ENCODE measurements around the gene KASH5.

Gene KASH5

DNA sequence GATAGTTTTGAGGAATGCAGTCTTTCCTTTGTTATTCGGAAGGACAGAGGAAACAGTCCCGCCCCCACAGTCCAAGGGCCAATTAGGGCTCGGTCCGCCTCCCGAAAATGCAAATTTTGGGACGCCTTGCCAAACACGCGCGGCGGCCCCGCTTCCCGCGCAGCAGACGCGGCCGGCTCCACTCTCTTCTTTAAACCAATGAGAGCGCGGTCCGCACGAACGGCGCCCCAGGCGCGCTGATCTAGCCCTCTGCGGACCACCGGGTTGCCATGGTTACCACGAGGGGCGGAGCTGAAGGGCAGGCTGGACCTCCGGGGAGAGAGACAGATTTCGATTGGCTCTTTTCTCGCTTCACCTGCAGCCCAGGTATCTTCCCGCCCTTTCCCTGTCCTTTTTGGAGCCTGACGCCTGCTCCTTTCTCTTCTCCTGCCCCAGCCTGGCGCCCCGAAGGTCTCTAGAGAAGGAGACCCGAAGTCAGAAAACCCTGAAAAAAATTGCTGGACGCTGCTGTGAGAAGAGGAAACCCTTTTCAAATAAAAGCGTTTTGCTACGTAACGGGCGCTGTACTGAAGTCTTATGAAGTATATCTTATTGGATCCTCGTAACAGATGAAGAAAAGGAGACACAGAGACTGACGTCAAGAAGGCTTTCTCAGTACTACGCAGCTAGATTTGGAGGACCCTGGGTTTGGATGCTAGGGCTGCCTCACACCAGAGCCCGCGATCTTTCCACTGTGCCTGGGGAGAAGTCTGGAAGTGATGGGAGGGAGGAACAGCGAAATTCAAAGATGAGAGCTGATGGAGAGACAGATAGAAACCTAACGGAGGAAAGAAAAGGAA is 33.2 kb downstream of the KASH5 start:
- DNase-seq (ENCODE audit: low spot score) = peak; percentile 76

DNA sequence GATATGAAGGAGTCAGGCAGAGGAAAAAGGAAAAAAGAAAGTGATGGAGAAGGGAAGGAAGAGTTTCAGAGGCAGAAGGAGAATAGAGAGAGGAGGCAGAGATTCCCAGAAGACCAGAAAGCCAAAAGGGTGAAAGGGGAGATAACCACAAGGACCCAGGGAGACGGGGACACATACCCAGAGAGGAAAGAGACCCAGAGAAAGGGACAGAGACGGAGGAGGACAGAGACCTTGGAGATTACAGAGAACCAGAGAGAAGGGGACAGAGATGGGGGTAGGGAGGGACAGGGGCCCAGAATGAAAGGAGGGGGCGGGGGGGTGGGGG is 33.8 kb downstream of the KASH5 start:
- no peak for DNase-seq (ENCODE audit: low spot score)

DNA sequence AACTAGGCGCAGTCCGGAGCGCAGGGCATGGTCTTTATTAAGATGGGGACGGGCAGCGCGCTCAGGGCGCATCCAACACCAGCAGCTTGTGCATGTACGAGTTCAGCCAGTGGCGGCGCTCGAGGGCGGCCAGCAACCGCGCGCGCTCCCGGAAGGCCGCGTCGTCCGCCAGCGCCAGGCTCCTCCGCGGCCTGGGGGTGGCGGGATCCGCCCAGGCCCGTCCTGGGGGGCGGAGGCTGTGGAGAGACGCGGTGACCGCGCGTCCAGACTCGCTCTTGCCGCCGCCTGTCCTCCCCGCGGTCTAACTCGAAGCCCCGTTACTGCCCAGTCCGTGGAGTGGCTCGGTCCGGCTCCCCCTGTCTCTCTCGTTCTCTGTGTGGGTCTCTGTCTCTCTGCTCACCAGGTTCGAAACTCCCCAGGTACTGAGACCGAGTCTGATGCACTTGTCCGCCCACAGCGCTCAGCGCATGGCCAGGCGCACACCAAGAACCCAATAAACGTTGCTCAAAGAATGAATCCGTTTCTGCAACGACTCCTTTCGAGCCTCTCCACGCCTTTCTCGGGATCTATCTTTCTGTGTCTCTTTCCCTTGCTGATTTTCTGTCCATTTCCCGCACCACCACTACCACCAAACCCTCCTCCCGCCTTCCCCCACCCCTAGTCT is 34.5 kb downstream of the KASH5 start:
- DNase-seq (ENCODE audit: low spot score) = peak; percentile 84

DNA sequence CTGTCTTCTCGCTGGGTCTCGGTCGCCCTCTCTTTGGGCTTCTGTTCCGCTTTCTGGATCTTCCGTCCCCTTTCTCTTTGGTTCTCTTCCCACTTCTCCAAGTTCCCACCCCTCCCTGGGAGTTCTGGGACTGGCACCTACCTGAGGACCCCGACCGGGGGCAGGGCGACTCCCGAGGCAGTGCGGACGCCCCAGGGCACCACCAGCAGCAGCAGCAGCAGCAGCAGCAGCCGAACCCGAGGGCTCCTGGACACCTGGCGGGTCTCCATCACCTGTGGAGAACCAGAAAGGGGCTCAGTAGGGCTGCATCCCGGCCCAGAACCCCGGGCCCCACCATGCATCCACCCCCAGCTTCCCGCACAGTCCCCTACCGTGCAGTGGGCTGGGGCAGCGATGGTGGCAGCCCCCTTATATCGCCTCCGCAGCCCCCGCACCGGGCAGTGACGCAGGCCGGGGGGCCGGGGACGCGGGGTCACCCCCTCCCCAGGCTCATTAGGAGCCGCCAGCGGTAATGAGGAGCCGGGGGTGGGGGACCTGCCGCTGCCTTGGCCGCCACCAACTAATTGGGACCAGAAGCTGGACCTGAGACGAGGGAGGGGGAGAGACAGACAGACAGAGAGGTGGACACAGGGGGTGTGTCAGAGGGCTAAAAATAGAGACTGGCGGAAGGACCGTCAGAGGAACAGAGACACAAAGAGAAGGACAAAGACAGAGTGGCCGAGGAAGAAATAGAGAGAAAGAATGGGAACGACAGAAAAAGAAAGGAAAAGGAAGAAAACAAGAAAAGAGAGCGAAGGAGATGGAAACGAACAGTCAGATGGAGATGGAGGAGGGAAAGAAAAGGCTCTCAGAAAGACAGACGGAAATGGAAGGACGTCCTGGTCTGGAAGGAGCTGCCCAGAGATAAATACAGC is 35.3 kb downstream of the KASH5 start, which contains the start of gene PTH2:
PTH2 (minus strand) TSS at position 371 of the 914 bp plus-strand sequence; CDS start at position 269, 102 bp downstream.
- no peak for DNase-seq (ENCODE audit: low spot score)

DNA sequence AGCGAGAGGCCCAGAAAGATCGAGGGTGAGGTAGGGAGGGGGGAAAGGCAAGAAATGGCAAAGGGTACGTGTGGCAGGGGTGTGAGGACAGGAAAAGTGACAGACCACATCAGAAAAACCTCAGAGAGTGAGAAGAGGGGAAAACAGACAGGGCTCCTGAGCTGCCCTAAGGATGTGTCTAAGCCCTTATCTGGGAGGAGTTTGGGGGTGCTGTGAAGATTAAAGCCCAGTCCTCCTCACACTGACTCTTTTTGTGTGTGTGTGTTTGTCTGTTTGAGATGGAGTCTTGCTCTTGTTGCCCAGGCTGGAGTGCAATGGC is 35.9 kb downstream of the KASH5 start:
- DNase-seq (ENCODE audit: low spot score) = no peak

DNA sequence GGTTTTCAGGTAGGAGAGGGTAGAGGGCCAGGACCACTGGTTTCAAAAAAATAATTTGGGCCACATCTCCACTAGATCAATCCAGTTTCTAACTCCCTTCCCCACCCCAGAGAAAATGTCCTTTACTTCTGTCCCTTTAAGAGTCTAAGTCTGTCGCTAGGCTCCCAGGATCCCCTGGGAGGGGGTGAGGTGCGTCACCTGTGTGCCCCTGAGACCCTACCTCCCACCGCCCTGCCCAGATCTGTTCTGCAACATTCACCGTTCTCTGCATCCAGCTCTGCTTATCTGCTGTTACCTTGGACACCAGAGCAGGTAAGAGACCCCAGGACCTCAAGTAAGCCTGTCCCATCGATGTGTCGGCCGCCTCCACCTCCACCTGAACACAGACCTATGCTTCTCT is 37.1 kb downstream of the KASH5 start, which contains the start of gene GFY:
GFY (plus strand) TSS at position 211 of the 400 bp plus-strand sequence. CDS start 1,043 bp downstream, outside the sequence.
- DNase-seq (ENCODE audit: low spot score) = no peak

DNA sequence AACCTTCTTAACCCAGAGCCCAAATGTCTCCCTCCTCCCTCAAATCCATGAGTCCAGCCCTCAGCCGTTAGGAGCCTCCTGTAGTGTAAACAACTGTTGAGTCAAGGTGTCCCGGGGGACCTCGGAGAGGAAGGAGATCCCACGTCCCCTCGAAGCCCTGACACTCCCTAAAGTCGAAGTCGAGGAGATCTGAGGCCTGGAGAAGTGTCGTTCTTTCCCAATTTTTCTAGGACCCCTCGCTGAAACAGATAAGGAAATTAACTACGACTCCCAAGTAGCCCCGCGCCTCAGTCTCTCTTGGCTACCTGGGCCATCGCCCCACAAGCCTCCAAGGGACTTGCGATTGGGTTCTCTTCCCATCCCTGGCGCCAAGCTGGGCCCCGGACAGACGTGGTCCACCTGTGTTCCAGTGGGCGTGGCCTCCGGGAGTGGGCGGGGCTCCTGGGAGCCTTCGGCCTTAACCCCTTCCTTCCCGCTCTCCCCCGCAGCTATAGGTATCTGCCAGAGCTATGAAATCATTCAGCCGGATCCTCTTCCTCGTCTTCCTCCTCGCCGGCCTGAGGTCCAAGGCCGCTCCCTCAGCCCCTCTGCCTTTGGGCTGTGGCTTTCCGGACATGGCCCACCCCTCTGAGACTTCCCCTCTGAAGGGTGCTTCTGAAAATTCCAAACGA is 38.0 kb downstream of the KASH5 start:
- no peak for DNase-seq (ENCODE audit: low spot score)

DNA sequence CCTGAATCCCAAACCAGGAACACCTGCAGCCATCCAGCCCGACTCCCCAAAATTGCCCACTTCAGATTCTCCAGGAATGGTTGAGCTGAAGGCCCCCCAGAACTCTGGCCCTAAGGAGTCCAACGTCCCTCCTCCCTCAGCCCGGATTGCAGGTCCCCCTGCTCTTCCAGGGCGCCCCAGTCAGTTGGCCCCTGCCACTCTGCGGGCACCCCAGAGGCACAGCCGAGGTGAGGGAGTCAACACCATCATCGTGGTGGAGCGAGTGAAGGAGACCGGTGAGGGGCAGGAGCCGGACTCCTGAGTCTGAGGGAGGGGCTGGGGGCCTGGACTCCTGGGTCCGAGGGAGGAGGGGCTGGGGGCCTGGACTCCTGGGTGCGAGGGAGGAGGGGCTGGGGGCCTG is 39.3 kb downstream of the KASH5 start:
- DNase-seq (ENCODE audit: low spot score) = no peak

DNA sequence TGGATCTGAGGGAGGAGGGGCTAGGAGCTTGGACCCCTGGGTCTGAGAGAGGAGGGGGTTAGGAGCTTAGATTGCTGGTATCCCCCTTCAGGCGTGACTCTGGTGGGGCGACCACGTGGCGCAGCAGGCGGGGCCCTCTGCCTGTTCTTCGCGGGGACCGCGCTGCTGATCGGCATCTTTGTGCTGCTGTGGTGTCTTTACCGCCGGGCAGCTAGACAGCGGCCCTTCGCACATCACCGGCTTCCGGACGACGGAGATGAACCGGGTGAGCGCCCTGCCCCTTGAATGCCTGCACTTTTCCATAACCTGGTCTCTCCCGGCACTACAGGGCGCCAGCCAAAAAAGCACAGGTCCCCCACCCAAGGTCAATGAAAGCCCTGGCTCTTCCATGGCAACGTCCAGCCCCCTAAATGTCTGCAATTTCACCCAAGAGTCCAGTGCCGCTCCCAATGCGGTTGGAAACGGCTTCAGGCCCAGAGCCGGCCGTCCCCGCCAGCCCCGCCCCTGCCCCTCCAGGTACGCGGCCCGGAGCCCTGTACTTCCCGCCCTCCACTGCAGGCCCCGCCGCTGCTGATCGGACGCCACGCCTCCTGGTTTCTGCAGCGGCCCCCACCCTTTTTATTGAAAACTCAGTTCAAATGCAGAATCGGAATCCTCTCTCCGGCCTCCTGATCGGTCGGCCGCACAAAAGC is 40.0 kb downstream of the KASH5 start:
- DNase-seq (ENCODE audit: low spot score) = no peak

DNA sequence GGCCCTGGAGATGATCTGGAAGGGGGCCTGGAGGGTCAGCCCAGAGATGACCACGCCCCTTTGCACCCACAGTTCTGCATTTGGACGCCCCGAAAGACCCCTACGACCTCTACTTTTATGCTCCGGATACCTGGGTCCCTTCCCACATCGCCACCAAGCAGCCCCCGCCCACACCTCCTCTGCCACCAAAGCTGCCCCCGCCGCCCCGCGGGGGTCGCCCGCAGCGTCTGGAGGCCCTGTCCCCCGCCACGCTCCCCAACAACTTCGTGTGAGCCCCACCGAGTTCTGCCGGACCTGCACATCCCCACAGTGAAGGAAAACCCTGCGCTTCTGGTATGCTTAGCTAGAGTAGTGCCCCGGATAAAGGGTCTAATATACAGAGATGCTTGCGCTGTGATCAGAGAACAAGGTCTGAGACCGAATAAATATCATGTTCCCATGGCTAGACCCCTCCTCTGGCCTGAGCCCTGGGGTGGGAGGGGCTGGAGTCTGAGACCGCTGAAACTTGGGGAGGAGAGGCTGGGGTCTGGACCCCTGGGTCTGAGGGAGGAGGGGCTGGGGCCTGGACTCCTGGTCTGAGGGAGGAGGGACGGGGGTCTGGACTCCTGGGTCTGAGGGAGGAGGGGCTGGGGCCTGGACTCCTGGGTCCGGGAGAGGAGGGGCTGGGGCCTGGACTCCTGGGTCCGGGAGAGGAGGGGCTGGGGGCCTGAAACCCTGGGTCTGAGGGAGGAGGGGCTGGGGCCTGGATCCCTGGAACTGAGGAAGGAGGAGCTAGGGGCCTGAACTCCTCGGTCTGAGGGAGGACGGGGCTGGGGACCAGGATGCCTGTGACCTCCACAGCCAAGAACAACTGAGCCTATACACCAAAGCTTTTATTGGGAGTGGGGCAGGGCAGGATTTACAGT is 40.8 kb downstream of the KASH5 start:
- DNase-seq (ENCODE audit: low spot score) = no peak

DNA sequence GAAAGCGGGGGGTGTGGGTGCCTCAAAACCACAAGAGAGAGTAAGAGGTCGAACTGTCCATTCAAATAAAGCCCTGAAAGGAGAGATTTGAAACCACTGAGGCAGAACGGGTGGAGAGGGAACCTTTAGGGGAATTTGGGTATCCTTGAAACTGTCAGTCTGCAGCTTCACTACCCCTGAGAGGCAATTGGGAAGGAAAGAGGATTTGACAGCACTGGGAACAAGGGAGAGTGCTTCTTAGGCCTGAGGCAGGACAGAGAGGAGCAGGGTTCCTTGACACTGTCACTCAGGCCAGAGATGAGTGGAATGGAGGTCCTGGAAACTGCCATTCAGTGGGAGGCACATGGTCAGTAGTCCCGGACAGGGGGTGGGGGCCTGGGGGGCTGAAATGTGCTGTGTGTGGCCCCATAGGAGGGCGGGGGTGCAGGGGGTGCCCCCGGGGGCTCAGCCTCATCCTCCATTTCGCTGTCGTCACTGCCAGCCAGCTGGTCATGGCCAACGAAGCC is 42.2 kb downstream of the KASH5 start:
- no peak for DNase-seq (ENCODE audit: low spot score)

DNA sequence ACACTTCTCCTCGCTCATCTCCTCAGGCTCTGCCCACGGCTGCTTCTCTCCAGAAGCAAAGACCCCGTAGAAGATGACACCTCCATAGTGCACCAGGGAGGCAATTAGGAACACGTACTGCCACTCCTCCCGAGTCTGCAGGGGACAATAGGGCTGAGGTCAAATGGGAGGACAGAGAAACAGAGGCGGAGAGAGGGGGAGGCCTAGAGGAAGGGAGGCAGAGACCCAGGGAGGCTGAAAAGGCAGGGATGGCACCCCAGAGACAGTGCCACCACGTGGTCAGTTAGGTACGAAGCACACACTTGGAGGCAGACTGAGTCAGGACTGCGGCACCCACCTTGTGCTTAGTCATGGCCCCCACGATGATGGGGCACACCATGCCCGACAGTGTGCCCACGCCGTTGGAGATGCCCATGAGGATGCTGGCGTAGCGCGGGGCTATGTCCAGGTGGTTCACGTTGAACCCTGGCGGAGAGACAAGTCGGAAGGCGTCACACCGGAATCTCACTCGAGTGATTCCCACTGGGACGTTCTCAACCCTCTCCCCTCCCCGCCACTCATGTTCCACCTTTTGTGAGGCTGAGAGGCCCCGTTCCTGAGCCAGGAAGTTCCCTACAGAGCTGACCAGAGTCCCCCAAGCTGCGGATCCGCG is 42.8 kb downstream of the KASH5 start:
- peak; percentile 63 for DNase-seq (ENCODE audit: low spot score)

DNA sequence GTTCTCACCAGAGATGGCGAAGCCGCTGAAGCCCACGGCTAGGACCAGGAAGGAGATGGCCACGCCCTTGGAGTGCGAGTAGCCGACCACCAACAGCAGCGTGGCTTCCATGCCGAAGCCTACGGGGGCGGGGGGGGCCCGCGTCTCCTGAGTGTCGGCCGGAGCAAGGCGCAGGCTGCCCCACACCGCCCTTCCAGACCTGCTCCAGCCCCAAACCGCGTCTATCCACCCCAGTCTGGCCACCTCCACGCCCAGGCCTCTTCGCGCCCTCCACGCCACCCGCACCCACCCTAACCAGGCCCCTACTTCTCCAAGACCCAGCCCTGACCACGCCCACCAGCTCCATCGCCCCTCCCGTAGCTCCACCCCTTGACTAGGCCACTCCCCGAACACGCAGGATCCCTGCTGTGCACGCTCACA is 43.3 kb downstream of the KASH5 start:
- no peak for DNase-seq (ENCODE audit: low spot score)

DNA sequence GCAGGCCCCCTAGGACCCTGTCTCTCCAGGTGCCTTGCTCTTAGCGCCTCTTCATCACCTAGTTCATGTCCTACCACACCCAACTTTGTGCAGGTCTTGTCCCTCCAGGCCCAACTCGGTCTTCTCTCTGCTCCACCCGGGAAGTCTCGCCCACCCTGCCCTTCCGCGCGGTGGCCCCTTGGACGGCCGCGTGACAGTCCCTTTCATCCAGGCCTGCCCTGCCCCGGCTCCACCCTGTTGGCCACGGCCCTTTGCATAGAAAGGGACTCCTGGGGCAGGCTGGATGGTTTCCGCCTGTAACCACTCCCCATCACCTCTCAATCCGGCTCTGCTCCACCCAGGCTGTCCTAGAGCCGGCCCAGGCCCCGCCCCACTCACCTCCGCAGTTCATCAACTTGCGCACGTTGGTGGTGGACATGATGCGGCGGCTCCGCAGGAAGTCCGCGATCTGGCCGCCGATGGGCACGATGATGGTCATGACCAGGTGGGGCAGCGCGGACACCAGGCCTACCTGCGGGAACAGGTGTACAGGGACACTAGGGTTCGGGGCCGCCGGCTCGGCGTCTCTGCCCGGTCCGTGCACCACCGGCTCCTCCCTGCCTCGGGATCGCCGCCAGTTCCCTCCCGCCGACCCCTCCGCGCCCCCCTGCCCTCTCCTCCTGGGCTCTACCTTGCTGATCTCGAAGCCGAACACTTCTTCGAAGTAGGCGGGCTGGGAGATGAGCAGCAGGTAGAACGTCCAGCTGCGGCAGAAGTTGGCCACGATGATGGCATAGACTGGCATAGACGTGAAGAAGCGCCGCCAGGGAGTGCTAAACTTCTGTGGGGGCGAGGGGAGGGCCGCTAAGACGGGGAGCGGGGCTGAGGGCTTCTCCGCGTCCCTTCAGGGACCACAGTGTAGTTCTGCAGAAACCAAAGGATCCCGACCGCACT is 44.4 kb downstream of the KASH5 start:
- DNase-seq (ENCODE audit: low spot score) = no peak

DNA sequence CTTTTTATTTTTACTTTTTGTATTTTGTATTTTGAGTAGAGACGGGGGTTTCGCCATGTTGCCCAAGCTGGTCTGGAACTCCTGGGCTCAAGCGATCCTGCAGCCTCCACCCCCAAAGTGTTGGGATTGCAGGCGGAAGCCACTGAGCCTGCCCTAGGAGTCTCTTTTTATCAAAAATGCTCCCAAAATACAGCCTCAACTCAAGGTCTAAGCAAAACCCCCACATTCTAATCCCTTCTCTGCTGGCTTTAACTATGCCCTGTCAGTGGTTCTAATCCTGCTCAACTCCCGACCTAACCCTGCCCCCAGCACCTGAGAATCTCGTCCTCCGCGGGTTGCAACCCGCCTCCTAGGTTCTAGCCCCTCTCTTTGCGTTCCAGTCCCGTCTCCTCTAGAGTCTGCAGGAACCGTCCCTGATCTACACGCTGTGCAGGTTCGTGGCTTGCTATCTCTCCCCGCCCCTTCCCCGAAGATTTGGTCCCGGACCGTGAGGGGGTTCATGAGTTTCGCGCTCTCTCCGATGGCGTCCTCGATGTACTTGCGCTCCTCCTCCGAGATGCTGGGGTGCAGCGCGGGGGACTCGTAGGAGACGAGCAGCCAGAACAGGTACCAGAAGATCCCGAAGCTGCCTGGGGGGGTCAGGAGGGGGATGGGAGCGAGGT is 45.3 kb downstream of the KASH5 start:
- no peak for DNase-seq (ENCODE audit: low spot score)

DNA sequence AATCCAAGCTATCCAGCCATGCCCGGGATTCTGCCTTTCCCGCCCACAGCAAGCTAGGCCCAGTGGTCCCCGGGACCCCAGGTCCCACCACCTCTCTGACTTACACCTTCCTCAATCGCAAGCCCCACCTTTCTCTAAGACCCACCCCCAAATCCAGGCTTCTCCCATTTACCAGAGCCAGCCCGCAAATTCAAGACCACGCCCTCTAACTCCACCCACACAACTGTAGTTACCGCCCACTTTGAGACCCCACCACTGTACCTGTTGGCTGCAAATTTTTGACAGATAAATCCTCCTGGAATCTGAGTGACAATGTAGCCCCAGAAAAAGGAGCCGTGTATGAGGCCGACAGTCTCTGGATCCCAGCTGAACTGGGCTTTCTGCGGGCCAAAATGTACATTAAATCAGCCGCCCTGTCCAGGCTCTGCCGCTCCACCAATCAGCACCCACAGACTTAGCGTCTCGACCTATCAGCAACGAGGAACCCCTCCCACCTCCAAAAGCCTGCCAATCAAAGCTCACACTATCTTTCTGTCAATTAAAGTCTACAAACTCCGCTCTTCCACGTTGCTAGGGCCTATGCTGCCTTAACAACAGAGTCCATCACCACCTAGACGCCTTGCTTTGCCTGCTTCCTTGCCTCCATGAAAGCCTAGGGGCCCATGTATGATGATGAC is 47.0 kb downstream of the KASH5 start:
- DNase-seq (ENCODE audit: low spot score) = no peak

DNA sequence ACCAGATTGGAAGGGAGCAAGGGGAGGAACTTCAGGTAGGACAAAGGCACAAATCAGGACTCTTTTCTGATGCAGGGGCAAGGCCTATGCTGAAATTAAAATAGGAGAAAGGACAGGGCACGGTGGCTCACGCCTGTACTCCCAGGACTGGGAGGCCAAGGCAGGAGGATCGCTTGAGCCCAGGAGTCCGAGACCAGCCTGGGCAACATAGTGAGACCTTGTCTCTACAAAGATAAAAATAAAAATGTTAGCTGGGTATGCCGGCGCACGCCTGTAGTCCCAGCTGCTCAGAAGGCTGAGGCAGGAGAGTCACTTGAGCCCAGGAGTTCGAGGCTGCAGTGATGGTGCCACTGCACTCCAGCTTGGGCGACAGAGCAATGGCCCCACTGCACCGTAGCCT is 47.6 kb downstream of the KASH5 start:
- no peak for DNase-seq (ENCODE audit: low spot score)

Measured in HuH-7 (cell line).